ENCODE measurements around the gene FGFRL1.

The FGFRL1 gene

DNA sequence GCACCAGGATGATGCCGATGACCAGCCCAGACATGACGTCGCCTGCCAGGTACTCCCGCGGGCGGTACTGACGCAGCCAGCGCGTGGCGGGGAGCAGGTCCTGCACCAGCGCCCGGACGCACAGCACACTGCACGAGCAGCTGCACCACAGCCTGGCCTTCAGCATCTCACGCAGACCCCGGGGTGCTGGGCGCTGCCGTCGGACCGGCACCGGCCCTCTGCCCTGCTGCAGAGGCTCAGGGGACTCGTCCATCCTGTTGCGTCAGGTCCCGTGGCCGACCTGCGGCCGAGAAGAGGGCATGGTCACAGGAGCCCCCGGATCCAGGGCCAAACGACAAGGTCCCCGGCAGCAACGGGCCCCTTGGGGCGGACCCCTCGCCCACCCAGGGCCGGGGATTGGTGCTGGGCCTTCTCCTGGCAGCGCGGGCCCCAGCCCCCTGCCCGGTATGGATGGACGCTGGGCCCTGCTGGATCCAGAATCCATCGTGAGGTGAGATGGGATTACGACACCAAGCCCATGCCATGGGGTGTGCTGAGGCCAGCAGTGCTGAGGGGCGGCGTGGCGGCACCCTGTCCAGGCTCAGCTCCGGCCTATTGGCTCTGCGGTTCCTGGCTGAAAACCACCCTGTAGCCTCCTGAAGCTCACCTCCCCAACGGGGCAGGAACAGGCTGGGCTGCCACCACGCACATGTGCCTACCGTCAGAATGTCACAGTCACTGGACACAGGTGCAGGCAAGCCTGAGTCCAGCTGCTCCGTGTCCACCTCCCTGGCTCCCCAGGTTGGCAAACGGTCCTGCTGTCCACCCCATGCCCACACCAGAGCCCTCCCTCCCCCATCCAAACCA, 19.8 kb upstream of the FGFRL1 start:
- Histone ChIP-seq H4K20me1 (ENCODE audit: control insufficient read depth, insufficient read depth, low read depth, low read length) (no peaks in the 10 kb centered on the region), H3K36me3 (ENCODE audit: control insufficient read depth, low read length) (no peaks in the 10 kb centered on the region), H3K27ac (ENCODE audit: low read depth, low read length) (no peak overlapping the region), H3K27me3 (ENCODE audit: control insufficient read depth, low read length) (peaks cover 14% of the 10 kb centered on the region), H3K4me1 (ENCODE audit: control insufficient read depth, low read length) (peaks cover 6% of the 10 kb centered on the region; the same call in 1 of the 2 replicates), H3K79me2 (ENCODE audit: control insufficient read depth, low read length) (no peaks in the 10 kb centered on the region), H3F3A (ENCODE audit: control insufficient read depth, insufficient read depth) (no peaks in the 10 kb centered on the region), H3K9me2 (replicated peaks; ENCODE audit: control insufficient read depth, low read length) (no peaks in the 10 kb centered on the region), H3K4me3 (ENCODE audit: low read length) (no peak overlapping the region), H3K9me3 (ENCODE audit: control insufficient read depth, insufficient read depth, low read length) (no peaks in the 10 kb centered on the region), H3K4me2 (ENCODE audit: low read length) (no peak overlapping the region)
- TF ChIP-seq CTCF (IDR thresholded peaks at IDR 0.05; ENCODE audit: low read depth, low read length, poor library complexity, severe bottlenecking) (no peak), EZH2phosphoT487 (IDR thresholded peaks at IDR 0.05; ENCODE audit: borderline replicate concordance, low read length) (no peak)

- Histone ChIP-seq H3K4me1 (ENCODE audit: control insufficient read depth, low read length) (peaks cover 2% of the 10 kb centered on the region; the same call in 1 of the 2 replicates), H3K79me2 (ENCODE audit: control insufficient read depth, low read length) (no peaks in the 10 kb centered on the region), H3K4me3 (ENCODE audit: low read length) (no peak overlapping the region), H3K27ac (ENCODE audit: low read depth, low read length) (no peak overlapping the region), H3K9me2 (replicated peaks; ENCODE audit: control insufficient read depth, low read length) (no peaks in the 10 kb centered on the region), H4K20me1 (ENCODE audit: control insufficient read depth, insufficient read depth, low read depth, low read length) (no peaks in the 10 kb centered on the region), H3K36me3 (ENCODE audit: control insufficient read depth, low read length) (no peaks in the 10 kb centered on the region), H3K27me3 (ENCODE audit: control insufficient read depth, low read length) (peaks cover 19% of the 10 kb centered on the region), H3F3A (ENCODE audit: control insufficient read depth, insufficient read depth) (no peaks in the 10 kb centered on the region), H3K4me2 (ENCODE audit: low read length) (no peak overlapping the region), H3K9me3 (ENCODE audit: control insufficient read depth, insufficient read depth, low read length) (no peaks in the 10 kb centered on the region)
- TF ChIP-seq EZH2phosphoT487 (IDR thresholded peaks at IDR 0.05; ENCODE audit: borderline replicate concordance, low read length) (no peak), CTCF (IDR thresholded peaks at IDR 0.05; ENCODE audit: low read depth, low read length, poor library complexity, severe bottlenecking) (no peak)
These were observed 18.9 kb upstream of the FGFRL1 start for GRCh38 chr4:992297-993110.

DNA sequence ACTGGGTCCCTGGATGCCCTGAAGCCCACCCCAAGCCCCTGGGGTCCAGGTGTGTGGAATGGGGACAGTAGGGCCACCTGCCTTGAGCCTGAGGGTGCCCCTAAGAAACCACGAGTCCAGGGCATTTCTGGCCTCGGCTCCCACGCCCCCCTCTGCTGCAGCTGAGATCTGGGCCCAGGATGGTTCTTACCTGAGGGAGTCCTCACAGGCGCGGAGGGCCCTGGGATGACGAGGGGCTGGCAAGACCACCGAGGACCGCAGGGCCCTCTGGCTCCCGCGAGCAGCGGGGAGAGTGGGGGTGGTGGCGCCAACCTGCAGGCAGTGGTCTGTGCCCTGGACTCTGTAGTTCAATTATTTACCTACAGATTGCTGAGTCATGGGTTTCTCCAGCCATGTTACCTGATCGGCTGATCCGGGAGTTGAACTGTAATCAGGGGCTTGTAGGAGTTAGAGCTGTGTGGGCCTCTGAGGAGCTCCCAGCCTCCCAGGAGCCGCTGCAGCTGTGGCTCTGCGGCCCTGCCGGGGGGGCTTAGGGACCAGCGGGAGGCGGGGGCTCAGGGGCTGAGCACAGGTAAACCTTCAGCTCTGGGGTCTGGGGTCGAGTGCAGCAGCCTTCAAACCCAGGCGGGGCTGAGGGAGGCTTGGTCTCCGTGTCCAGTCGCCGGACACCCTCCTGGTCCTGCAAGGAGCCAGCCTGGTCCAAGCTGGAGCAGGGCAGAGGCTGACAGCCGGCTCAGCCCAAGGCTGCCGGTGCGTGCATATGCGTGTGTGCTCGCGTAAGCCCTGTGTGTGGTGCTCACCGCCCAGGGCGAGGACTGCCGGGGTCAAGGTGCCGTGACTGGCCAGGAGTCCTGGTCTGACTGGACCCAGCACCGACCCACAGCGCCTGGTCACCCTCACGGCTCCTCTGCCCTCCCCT, 18.1 kb upstream of the FGFRL1 start, which contains the start of gene SLC26A1:
TSS of gene SLC26A1 (minus strand) at position 294 of the 919 bp plus-strand sequence. CDS start 1,701 bp downstream, outside the sequence.
- H3K36me3 ChIP-seq (ENCODE audit: control insufficient read depth, low read length), result no peaks in the 10 kb centered on the region
- no peak for TF ChIP-seq EZH2phosphoT487 (IDR thresholded peaks at IDR 0.05; ENCODE audit: borderline replicate concordance, low read length)
- no peak for TF ChIP-seq CTCF (IDR thresholded peaks at IDR 0.05; ENCODE audit: low read depth, low read length, poor library complexity, severe bottlenecking)
- H3K9me2 ChIP-seq (replicated peaks; ENCODE audit: control insufficient read depth, low read length), result no peaks in the 10 kb centered on the region
- H3F3A ChIP-seq (ENCODE audit: control insufficient read depth, insufficient read depth), result no peaks in the 10 kb centered on the region
- no peak within 1 kb of the TSS for H3K4me2 ChIP-seq (ENCODE audit: low read length)
- H3K4me1 ChIP-seq (ENCODE audit: control insufficient read depth, low read length), result peaks cover 8% of the 10 kb centered on the region
- no peaks in the 10 kb centered on the region for H3K9me3 ChIP-seq (ENCODE audit: control insufficient read depth, insufficient read depth, low read length)
- H4K20me1 ChIP-seq (ENCODE audit: control insufficient read depth, insufficient read depth, low read depth, low read length), result no peaks in the 10 kb centered on the region
- H3K4me3 ChIP-seq (ENCODE audit: low read length), result no peak within 1 kb of the TSS
- no peak within 1 kb of the TSS for H3K27ac ChIP-seq (ENCODE audit: low read depth, low read length)
- H3K27me3 ChIP-seq (ENCODE audit: control insufficient read depth, low read length), result peaks cover 28% of the 10 kb centered on the region
- no peaks in the 10 kb centered on the region for H3K79me2 ChIP-seq (ENCODE audit: control insufficient read depth, low read length)
